Activated CD4-positive, alpha-beta memory T cell treated with anti-CD3 and anti-CD28 coated beads, Interleukin-2, amount 10 ng/mL, durations not matched to agents 7 days and 5 days (primary cell): Measurements from ENCODE around the gene LRRC8B. TPM values are rescaled to one million over a fixed set of nuclear protein-coding genes. Genes with fewer than 3 reads are reported as not detected.
"Not testable (repeated sequence)": the region's sequence is repeated elsewhere in the genome, so short reads cannot be mapped to it uniquely, and the experiment has no call there.

Experiments used
- CTCF ChIA-PET: fragments of 350-600 bp; sonication (Branson Sonifier 250); formaldehyde crosslinking; loops from one replicate; lab custom pipeline; 2021; ENCODE audit warnings: antibody characterized with exemption, inconsistent platforms; lab: Charles Lee
- POLR2A ChIA-PET: fragments of 350-600 bp; sonication (Branson Sonifier 250); formaldehyde crosslinking; loops from one replicate; lab custom pipeline; 2021; ENCODE audit warnings: antibody characterized with exemption; lab: Charles Lee
- DNase-seq: peaks from one replicate; pipeline ENCODE4 v3.0.0-alpha.2; 2020
- H3K27ac Mint-ChIP-seq: one replicate; pipeline ENCODE4 v1.8.0; 2021; ENCODE audit warnings: mild to moderate bottlenecking, mixed read lengths
- H3K27me3 Mint-ChIP-seq: one replicate; pipeline ENCODE4 v1.8.0; 2021; ENCODE audit warnings: mixed read lengths
- H3K36me3 Mint-ChIP-seq: one replicate; pipeline ENCODE4 v1.8.0; 2021; ENCODE audit warnings: low read depth, mixed read lengths
- H3K4me1 Mint-ChIP-seq: one replicate; pipeline ENCODE4 v1.8.0; 2021; ENCODE audit warnings: mixed read lengths
- H3K4me3 Mint-ChIP-seq: one replicate; pipeline ENCODE4 v1.8.0; 2021; ENCODE audit warnings: mild to moderate bottlenecking, mixed read lengths
- H3K9me3 Mint-ChIP-seq: one replicate; pipeline ENCODE4 v1.8.0; 2021; ENCODE audit warnings: mixed read lengths
- total RNA-seq, 2 experiments: library from RNA; stranded (reverse); gene quantifications; one replicate each; pipeline ENCODE4 v1.2.3, GENCODE V29; 2021

The LRRC8B gene
- total RNA-seq, 2 experiments from 2014 or later = 21.3 to 21.7 TPM

- H3K9me3 Mint-ChIP-seq = peaks cover 19% of the 10 kb centered on the region
- CTCF ChIA-PET = interaction anchor here (1.5 to 4.5 kb wide), 5 partner anchors 8 to 146 kb away, joined by 4 to 57 read pairs (median 13); partner anchors contain the start of gene LRRC8C
- H3K27me3 Mint-ChIP-seq = no peaks in the 10 kb centered on the region
- H3K36me3 Mint-ChIP-seq = peaks cover 65% of the 10 kb centered on the region
- H3K4me3 Mint-ChIP-seq = no peak overlapping the region
- POLR2A ChIA-PET = interaction anchor here (1.1 to 24.5 kb wide), 5 partner anchors 8 to 418 kb away, joined by 3 to 828 read pairs (median 7); no protein-coding TSS in a partner anchor
- H3K27ac Mint-ChIP-seq = no peak overlapping the region
- DNase-seq = no peak
- peaks cover 81% of the 10 kb centered on the region for H3K4me1 Mint-ChIP-seq
These were observed 92.4 kb downstream of the LRRC8B start for GRCh38 chr1:89616844-89617627.

DNA sequence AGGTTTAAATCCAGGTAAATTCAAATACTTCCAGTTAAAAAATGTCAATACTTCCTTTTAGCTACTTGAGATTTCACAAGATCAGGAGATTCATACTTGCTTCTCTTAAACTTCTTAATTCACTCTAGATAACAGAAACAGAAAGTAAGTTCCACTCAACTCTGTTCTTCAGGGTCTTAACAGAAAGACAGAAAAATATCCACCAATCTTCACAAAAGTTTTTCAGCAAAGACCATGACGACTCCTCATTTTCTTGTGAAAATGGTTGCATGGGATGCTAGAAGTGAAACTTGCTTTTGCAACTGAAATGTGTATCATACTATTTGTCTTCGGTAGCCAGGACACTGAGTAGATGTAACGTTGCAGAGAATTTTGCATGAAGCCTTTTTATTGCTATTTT, 96.0 kb downstream of the LRRC8B start:
- ChIA-PET POLR2A (interaction anchor here (0.6 to 24.5 kb wide), 4 partner anchors 11 to 143 kb away, joined by 3 to 828 read pairs (median 20); partner anchors contain the start of gene LRRC8C), CTCF (interaction anchor here (1.2 to 3.9 kb wide), 4 partner anchors 10 to 142 kb away, joined by 3 to 14 read pairs (median 6); no protein-coding TSS in a partner anchor)
- no peak for DNase-seq
- Mint-ChIP-seq H3K9me3 (peaks cover 19% of the 10 kb centered on the region), H3K4me1 (peaks cover 58% of the 10 kb centered on the region), H3K36me3 (peaks cover 61% of the 10 kb centered on the region), H3K4me3 (peak overlapping the region; percentile 43), H3K27me3 (no peaks in the 10 kb centered on the region), H3K27ac (peak overlapping the region; percentile 56)

- H3K4me1 Mint-ChIP-seq = peaks cover 59% of the 10 kb centered on the region
- H3K36me3 Mint-ChIP-seq = peaks cover 48% of the 10 kb centered on the region
- H3K27me3 Mint-ChIP-seq = no peaks in the 10 kb centered on the region
These were observed 98.3 kb downstream of the LRRC8B start for GRCh38 chr1:89622895-89623294.

GRCh38 chr1:89624314-89624713, 99.7 kb downstream of the LRRC8B start:
- no peak for DNase-seq
- no peak overlapping the region for H3K27ac Mint-ChIP-seq
- no peaks in the 10 kb centered on the region for H3K27me3 Mint-ChIP-seq
- ChIA-PET CTCF (interaction anchor here (1.4 to 9.4 kb wide), 5 partner anchors 8 to 139 kb away, joined by 3 to 102 read pairs (median 10); partner anchors contain the start of gene LRRC8C), POLR2A (interaction anchor here (1.9 to 24.5 kb wide), 2 partner anchors 8 to 17 kb away, joined by 7 to 828 read pairs; no protein-coding TSS in a partner anchor)
- peaks cover 46% of the 10 kb centered on the region for H3K36me3 Mint-ChIP-seq
- peaks cover 63% of the 10 kb centered on the region for H3K4me1 Mint-ChIP-seq
- H3K4me3 Mint-ChIP-seq = no peak overlapping the region
- H3K9me3 Mint-ChIP-seq = no peaks in the 10 kb centered on the region

More at GRCh38 chr1:89622895-89623294, 98.3 kb downstream of the LRRC8B start:
- POLR2A ChIA-PET = interaction anchor here (0.9 to 24.5 kb wide), 7 partner anchors 8 to 140 kb away, joined by 3 to 828 read pairs (median 4); partner anchors contain the start of genes LRRC8B and LRRC8C
- Mint-ChIP-seq H3K9me3 (peaks cover 9% of the 10 kb centered on the region), H3K27ac (no peak overlapping the region), H3K4me3 (no peak overlapping the region)
- CTCF ChIA-PET = interaction anchor here (0.7 to 9.4 kb wide), 14 partner anchors 7 to 638 kb away, joined by 3 to 102 read pairs (median 4); partner anchors contain the start of gene LRRC8C
- DNase-seq = no peak

DNA sequence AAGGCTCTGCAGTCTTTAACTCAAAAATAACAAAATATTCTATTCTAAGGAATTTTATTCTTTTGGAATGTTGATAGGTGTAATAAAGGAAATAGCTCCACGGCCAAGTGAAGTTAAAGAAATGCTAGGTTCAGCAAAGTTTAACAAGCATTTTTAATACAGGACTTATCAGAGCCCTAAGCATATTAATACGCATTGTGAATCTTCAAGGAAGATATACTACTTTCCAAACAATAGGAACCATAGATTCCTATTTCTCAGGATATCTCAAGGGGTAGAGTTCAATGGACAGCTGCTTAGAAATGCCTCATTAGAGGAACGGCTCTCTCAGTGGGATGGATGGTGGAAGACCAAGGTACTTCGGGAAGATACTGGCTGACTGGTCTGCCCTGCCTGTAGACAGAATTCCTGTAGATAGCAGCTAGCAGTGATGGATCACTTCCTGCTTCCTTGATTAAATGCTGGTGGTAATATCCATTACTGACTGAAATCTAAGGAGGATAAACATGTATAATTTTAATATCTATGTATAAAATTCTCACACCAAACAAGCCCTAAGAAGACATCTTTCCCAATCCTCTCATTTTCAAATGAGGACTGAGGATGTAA, 100.2 kb downstream of the LRRC8B start:
- Mint-ChIP-seq H3K4me1 (peaks cover 64% of the 10 kb centered on the region), H3K36me3 (peaks cover 46% of the 10 kb centered on the region), H3K27me3 (no peaks in the 10 kb centered on the region), H3K4me3 (no peak overlapping the region), H3K9me3 (no peaks in the 10 kb centered on the region), H3K27ac (no peak overlapping the region)
- POLR2A ChIA-PET = interaction anchor here (0.9 to 24.5 kb wide), 3 partner anchors 9 to 32 kb away, joined by 3 to 828 read pairs (median 7); no protein-coding TSS in a partner anchor
- CTCF ChIA-PET = interaction anchor here (1.4 to 9.4 kb wide), 5 partner anchors 8 to 138 kb away, joined by 3 to 102 read pairs (median 10); partner anchors contain the start of gene LRRC8C
- no peak for DNase-seq

GRCh38 chr1:89627596-89627962, 103.0 kb downstream of the LRRC8B start:
- H3K27me3 Mint-ChIP-seq = no peaks in the 10 kb centered on the region
- no peak for DNase-seq
- H3K4me1 Mint-ChIP-seq = peaks cover 72% of the 10 kb centered on the region
- H3K36me3 Mint-ChIP-seq = peaks cover 47% of the 10 kb centered on the region
- no peak overlapping the region for H3K4me3 Mint-ChIP-seq
- ChIA-PET CTCF (interaction anchor here (1.0 to 9.4 kb wide), 9 partner anchors 10 to 360 kb away, joined by 3 to 102 read pairs (median 5); no protein-coding TSS in a partner anchor), POLR2A (interaction anchor here (0.7 to 24.5 kb wide), 8 partner anchors 8 to 737 kb away, joined by 3 to 828 read pairs (median 4); no protein-coding TSS in a partner anchor)
- H3K27ac Mint-ChIP-seq = peak overlapping the region; percentile 8
- no peaks in the 10 kb centered on the region for H3K9me3 Mint-ChIP-seq

DNA sequence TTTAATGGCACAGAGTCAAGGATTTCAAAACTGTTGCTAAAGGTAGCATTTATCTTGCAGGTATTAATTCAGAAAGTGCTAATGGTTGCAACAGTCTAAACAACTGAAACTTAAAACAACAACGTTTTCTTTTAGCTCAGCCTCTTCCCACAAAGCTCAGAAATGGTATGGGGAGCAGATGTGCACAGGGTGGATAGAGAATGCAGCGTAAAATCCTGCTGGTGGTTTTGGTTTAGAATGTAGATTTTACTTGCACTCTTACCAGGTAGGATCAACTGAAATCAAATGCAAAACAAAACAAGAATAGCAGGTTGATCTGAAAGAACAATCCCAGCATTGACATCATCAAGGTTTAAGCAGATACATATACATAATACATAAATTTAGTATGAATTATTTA, 104.5 kb downstream of the LRRC8B start:
- no peaks in the 10 kb centered on the region for H3K27me3 Mint-ChIP-seq
- CTCF ChIA-PET = interaction anchor here (1.2 to 10.7 kb wide), 10 partner anchors 10 to 146 kb away, joined by 4 to 174 read pairs (median 8); no protein-coding TSS in a partner anchor
- no peaks in the 10 kb centered on the region for H3K9me3 Mint-ChIP-seq
- H3K36me3 Mint-ChIP-seq = peaks cover 50% of the 10 kb centered on the region
- POLR2A ChIA-PET = interaction anchor here (0.5 to 24.5 kb wide), 11 partner anchors 8 to 430 kb away, joined by 3 to 828 read pairs (median 4); no protein-coding TSS in a partner anchor
- peaks cover 66% of the 10 kb centered on the region for H3K4me1 Mint-ChIP-seq
- H3K4me3 Mint-ChIP-seq = peak overlapping the region; percentile 27
- peak overlapping the region; percentile 73 for H3K27ac Mint-ChIP-seq
- no peak for DNase-seq

GRCh38 chr1:89629600-89629999, 105.0 kb downstream of the LRRC8B start:
- H3K27ac Mint-ChIP-seq = peak overlapping the region; percentile 73
- peak overlapping the region; percentile 19 for H3K4me3 Mint-ChIP-seq

DNA sequence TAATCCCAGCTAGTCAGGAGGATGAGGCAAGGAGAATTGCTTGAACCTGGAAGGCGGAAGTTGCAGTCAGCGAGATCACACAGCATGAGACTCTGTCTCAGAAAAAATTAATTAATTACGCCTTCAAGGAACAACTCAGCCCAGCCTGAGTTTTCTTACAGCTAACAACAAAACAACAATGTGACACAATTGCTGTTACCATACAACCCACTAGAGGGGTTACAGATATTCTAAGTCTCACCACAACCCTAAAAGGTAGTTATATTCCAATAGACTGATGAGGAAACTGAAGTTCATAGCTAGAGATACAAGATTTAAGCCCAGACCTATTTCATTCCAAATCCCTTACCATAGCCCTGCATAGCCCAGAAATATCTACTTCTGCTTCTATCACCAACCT, 105.4 kb downstream of the LRRC8B start:
- Mint-ChIP-seq H3K9me3 (no peaks in the 10 kb centered on the region), H3K4me3 (peak overlapping the region; percentile 14), H3K27ac (peak overlapping the region; percentile 73), H3K4me1 (peaks cover 68% of the 10 kb centered on the region), H3K36me3 (peaks cover 54% of the 10 kb centered on the region), H3K27me3 (no peaks in the 10 kb centered on the region)
- POLR2A ChIA-PET = interaction anchor here (0.5 to 24.5 kb wide), 11 partner anchors 9 to 430 kb away, joined by 3 to 828 read pairs (median 35); no protein-coding TSS in a partner anchor
- CTCF ChIA-PET = interaction anchor here (0.8 to 10.7 kb wide), 16 partner anchors 9 to 147 kb away, joined by 3 to 174 read pairs (median 4); no protein-coding TSS in a partner anchor
- DNase-seq = no peak

More at GRCh38 chr1:89629600-89629999, 105.0 kb downstream of the LRRC8B start:
- CTCF ChIA-PET = interaction anchor here (0.9 to 10.7 kb wide), 13 partner anchors 10 to 146 kb away, joined by 3 to 174 read pairs (median 4); no protein-coding TSS in a partner anchor
- POLR2A ChIA-PET = interaction anchor here (0.5 to 24.5 kb wide), 12 partner anchors 9 to 430 kb away, joined by 3 to 828 read pairs (median 8); no protein-coding TSS in a partner anchor
- not testable (repeated sequence) for H3K9me3 Mint-ChIP-seq, DNase-seq, H3K27me3 Mint-ChIP-seq
- H3K36me3 Mint-ChIP-seq = peaks cover 55% of the 10 kb centered on the region
- H3K4me1 Mint-ChIP-seq = peaks cover 66% of the 10 kb centered on the region

DNA sequence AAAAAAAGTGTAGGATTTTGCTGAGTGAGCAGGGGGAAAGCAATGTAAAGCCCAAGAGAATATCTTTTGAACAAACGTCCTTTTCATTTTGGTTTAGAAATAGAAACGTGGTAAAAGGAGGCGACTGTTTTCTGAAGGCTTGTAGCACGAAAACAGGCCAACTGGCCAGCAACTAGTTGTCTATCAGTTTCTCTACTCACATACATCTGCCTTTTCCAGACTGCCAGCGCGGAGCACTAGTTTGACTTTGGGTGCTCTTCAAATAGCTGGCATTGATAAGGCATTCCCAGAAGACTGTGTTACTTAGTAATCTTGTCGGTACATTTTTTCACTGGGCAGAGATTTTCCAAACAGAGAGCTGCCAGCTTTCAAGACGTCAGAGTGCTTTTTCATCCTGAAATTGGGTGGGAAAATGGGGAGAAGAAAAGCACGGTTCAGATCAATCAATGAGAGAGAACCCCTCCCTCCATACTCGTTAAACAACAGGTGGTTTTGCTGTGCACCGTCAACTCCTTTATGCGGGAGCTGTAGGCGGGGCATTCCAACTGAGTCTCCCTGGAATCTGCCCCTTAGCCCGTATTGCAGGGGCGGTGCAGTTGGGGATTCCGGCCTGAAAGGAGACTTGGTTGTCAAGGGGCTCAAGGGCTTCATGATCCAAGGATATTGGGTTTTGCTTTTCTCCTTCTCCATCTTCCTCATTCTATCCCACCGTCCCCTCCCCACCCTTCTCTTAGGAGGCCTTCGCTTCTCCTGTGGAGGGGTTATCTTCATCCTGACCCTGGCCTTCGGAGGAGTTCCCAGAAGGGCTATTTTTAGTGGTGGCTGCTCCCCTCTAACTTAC, 107.4 kb downstream of the LRRC8B start:
- DNase-seq = no peak
- H3K27ac Mint-ChIP-seq = peak overlapping the region; percentile 89
- peaks cover 71% of the 10 kb centered on the region for H3K4me1 Mint-ChIP-seq
- no peaks in the 10 kb centered on the region for H3K27me3 Mint-ChIP-seq
- ChIA-PET POLR2A (interaction anchor here (0.6 to 24.5 kb wide), 24 partner anchors 11 to 211 kb away, joined by 3 to 828 read pairs (median 6); partner anchors contain the start of genes LRRC8B and LRRC8D), CTCF (interaction anchor here (1.0 to 10.7 kb wide), 15 partner anchors 9 to 133 kb away, joined by 3 to 174 read pairs (median 6); partner anchors contain the start of gene LRRC8B)
- no peaks in the 10 kb centered on the region for H3K9me3 Mint-ChIP-seq
- peak overlapping the region; percentile 83 for H3K4me3 Mint-ChIP-seq
- peaks cover 53% of the 10 kb centered on the region for H3K36me3 Mint-ChIP-seq
